Transverse colon (tissue), 4 donors: ENCODE measurements around the gene LMX1A. TPM values are rescaled to one million over a fixed set of nuclear protein-coding genes. Genes with fewer than 3 reads are reported as not detected.

Experiments used
- DNase-seq: peaks from one replicate; pipeline ENCODE4 v3.0.0-alpha.2; 2019
- H3K27ac ChIP-seq, 4 donors: fragments of 200-600 bp; sonication (generic); 2 replicates each; pipeline ENCODE4 v1.5.1; 2016 to 2018; ENCODE audit warnings: inconsistent platforms in 4 of 4
- H3K27me3 ChIP-seq: fragments of 200-600 bp; sonication (generic); 2 replicates; pipeline ENCODE4 v1.5.1; 2017; ENCODE audit warnings: inconsistent platforms
- H3K36me3 ChIP-seq, 4 donors: fragments of 200-600 bp; sonication (generic); 2 replicates each; pipeline ENCODE4 v1.5.1; 2017 to 2019; ENCODE audit warnings: inconsistent platforms in 4 of 4
- H3K4me1 ChIP-seq, 4 donors: fragments of 200-600 bp; sonication (generic); 2 replicates each; pipeline ENCODE4 v1.5.1; 2017 to 2020; ENCODE audit warnings: inconsistent platforms in 4 of 4
- H3K4me3 ChIP-seq, 4 donors: fragments of 200-600 bp; sonication (generic); 1 replicate in 1 of 4; 2 replicates in 3 of 4; pipeline versions ENCODE4 v1.5.1 to v1.6.1; 2017 to 2019; ENCODE audit warnings: inconsistent platforms in 4 of 4
- H3K9me3 ChIP-seq, 2 donors: fragments of 200-600 bp; sonication (generic); 2 replicates each; pipeline ENCODE4 v1.5.1; 2017 to 2019; ENCODE audit warnings: inconsistent platforms in 2 of 2
- EP300 ChIP-seq: sonication (generic); formaldehyde crosslinking; IDR thresholded peaks from one replicate; pipeline ENCODE4 v1.6.1; 2017; ENCODE audit warnings: antibody characterized with exemption, low read depth
- POLR2A ChIP-seq: fragments of 450-650 bp; IDR thresholded peaks from one replicate; pipeline ENCODE4 v1.6.1; 2016; ENCODE audit warnings: antibody characterized with exemption, mild to moderate bottlenecking, moderate library complexity
- POLR2AphosphoS5 ChIP-seq, 3 donors: sonication (generic); formaldehyde crosslinking; IDR thresholded peaks; one replicate each; pipeline ENCODE4 v1.6.1; 2016; ENCODE audit warnings: antibody characterized with exemption in 3 of 3
- WGBS, 2 donors: methylation state at CpG; one replicate each; pipeline ENCODE4 v1.1.5; 2018; ENCODE audit warnings: low coverage in 1 of 2; 5-methylcytosine and 5-hydroxymethylcytosine counted together
- in situ Hi-C, 4 donors: fragments of 200-750 bp; cut with MboI; loops; one replicate each; pipeline versions ENCODE4 v1.15.0 to v1.15.1; 2017; ENCODE audit warnings: low sequenced_read_pairs in 3 of 4, low pct_ligation_motif_present in 1 of 4, low pct_unique_long_range_greater_than_20kb in 1 of 4
- intact Hi-C: fragments of 100-400 bp; cut with DNase I; formaldehyde crosslinking; loops from one replicate; pipeline ENCODE4 v1.15.1; 2023; ENCODE audit warnings: low total_unique reads
- total RNA-seq, 4 donors: library from RNA; depleted of rRNA; stranded (reverse); fragments of >200 nt; gene quantifications; one replicate each; pipeline ENCODE4 v1.1.0, GENCODE V29; 2016
- TF ChIP-seq, protein P1 (sequence below), 5 experiments: fragments of 200-600 bp in 3 of 5; fragments of 450-650 bp in 2 of 5; sonication (generic) in 3 of 5; IDR thresholded peaks; 1 replicate in 2 of 5; 2 replicates in 3 of 5; pipeline ENCODE4 v1.5.1; 2016 to 2017; ENCODE audit warnings: antibody characterized with exemption in 5 of 5, inconsistent platforms in 3 of 5, mild to moderate bottlenecking in 2 of 5, moderate library complexity in 1 of 5

Gene LMX1A
- total RNA-seq, 4 donors from 2014 or later = 0.41 to 0.79 TPM; not detected in 2

DNA sequence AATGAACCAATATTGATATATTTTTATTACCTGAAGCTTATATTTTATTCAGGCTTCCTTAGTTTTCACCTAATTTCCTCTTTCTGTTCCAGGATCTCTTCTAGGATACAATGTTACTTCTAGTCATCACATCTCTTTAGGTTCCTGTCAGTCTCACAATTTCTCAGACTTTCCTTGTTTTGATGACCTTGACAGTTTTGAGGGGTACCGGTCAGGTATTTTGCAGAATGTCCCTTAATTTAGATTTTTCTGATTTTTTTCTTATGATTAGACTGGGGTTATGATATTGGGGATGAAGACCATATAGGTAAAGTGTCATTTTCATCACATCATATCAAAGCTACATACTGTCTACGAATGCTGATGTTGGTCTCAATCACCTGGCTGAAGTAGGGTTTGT is 167.5 kb downstream of the LMX1A start:
- in situ Hi-C loops = no loop called here
- no peak for TF ChIP-seq EP300
- no peak for TF ChIP-seq POLR2AphosphoS5 (IDR thresholded peaks at IDR 0.05)
- TF ChIP-seq, protein P1, sequence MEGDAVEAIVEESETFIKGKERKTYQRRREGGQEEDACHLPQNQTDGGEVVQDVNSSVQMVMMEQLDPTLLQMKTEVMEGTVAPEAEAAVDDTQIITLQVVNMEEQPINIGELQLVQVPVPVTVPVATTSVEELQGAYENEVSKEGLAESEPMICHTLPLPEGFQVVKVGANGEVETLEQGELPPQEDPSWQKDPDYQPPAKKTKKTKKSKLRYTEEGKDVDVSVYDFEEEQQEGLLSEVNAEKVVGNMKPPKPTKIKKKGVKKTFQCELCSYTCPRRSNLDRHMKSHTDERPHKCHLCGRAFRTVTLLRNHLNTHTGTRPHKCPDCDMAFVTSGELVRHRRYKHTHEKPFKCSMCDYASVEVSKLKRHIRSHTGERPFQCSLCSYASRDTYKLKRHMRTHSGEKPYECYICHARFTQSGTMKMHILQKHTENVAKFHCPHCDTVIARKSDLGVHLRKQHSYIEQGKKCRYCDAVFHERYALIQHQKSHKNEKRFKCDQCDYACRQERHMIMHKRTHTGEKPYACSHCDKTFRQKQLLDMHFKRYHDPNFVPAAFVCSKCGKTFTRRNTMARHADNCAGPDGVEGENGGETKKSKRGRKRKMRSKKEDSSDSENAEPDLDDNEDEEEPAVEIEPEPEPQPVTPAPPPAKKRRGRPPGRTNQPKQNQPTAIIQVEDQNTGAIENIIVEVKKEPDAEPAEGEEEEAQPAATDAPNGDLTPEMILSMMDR (IDR thresholded peaks at IDR 0.05) = no peak
- TF ChIP-seq POLR2A = no peak

DNA sequence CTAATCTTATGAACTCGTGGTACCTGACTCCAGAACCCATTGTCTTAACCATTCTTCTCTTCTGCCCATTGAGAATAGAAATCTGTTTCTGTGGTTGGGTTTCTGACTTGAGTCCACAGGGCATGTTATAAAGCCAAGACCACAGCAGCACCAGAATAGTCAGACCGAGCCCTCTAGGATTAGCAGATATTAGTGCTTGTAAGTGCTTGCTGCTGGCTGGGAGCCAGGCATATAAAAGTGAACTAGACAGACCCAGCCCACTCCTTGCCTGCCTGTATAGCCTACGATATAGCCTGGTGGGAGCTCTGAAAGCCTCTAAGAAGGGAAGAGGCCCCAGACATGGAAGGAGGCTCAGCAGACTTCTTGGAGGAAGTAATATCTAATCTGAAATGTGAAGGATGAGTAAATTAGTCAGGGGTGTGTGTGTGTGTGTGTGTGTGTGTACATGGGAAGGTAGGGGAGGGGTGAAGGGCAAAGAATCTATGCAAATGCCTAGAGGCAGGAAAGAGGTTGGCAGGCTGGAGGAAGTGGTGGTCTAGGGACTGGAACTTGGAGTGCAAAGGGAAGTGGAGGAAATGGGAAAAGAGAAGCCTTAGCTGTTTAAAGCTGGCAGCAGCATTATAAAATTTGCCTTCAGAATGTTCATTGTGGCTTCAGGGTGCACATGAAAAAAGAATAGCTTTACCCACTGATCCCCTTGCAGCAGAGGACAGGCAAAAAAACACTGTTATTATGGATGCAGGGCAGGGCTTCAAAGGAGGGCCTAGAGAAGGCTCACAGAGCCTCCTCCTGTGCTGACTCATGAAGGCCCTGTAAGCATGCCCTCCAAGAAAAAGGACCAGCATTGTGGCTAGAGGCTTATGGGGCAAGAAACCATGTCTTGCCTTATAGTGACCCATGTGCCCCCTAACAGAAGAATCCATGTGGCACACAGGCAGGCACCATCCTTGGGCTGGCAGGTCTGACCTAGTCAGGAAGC is 169.2 kb downstream of the LMX1A start:
- in situ Hi-C loops (no loop called here), intact Hi-C loops (no loop called here)
- no peaks in the 10 kb centered on the region for H3K27me3 ChIP-seq
- no peak overlapping the region for H3K27ac ChIP-seq
- H3K9me3 ChIP-seq = no peaks in the 10 kb centered on the region
- H3K36me3 ChIP-seq = no peaks in the 10 kb centered on the region
- TF ChIP-seq, protein P1 (IDR thresholded peaks at IDR 0.05) = no peak
- TF ChIP-seq POLR2A (no peak), POLR2AphosphoS5 (IDR thresholded peaks at IDR 0.05) (no peak), EP300 (no peak)
- 0 to 39% methylated on average over 1 to 3 of the region's 3 CpGs for WGBS, 2 donors
- DNase-seq = no peak
- no peaks in the 10 kb centered on the region for H3K4me1 ChIP-seq
- no peak overlapping the region for H3K4me3 ChIP-seq

More for the DNA sequence above, 167.5 kb downstream of the LMX1A start:
- H3K9me3 ChIP-seq = no peaks in the 10 kb centered on the region
- no peaks in the 10 kb centered on the region for H3K27me3 ChIP-seq
- H3K36me3 ChIP-seq = no peaks in the 10 kb centered on the region
- intact Hi-C loops = no loop called here
- 42 to 45% methylated on average over 1 to 2 of the region's 2 CpGs for WGBS, 2 donors
- H3K4me1 ChIP-seq = no peaks in the 10 kb centered on the region
- DNase-seq = no peak
- no peak overlapping the region for H3K27ac ChIP-seq
- no peak overlapping the region for H3K4me3 ChIP-seq

DNA sequence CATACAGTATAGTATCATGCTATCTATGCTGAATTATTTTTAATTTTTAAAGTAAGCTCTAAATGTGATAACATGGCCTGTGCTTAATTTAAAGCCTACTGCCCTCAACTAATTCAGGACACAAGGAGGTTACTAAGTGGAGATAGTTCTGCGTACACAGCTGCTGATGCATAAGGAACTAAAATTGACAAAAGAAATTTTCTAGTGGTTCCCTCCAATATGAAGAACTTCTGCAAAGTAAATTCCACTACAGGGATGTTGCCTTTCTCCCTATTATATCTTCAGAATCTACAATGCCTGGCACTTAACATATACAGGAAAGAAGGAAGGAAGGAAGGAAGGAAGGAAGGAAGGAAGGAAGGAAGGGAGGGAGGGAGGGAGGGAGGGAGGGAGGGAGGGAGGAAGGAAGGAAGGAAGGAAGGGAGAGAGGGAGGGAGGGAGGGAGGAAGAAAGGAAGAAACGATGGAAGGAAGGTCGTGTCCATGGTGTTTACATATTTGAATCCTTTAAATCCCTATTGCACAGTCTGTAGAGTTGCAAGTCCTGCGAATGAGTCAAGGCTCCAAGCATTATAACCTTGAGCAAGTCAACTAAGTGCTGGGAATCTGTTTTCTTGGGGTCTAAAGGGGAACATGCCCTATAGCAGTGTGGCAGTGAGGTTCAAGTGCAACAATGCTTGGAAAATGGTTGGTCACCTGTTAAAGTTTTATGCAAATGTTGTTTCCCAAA is 171.2 kb downstream of the LMX1A start:
- H3K27ac ChIP-seq = no peak overlapping the region
- H3K4me1 ChIP-seq = no peaks in the 10 kb centered on the region
- no peaks in the 10 kb centered on the region for H3K27me3 ChIP-seq
- no peaks in the 10 kb centered on the region for H3K36me3 ChIP-seq
- WGBS, 2 donors = 58 to 66% methylated on average over 4 of the region's 4 CpGs
- DNase-seq = no peak
- no peak for TF ChIP-seq POLR2A
- TF ChIP-seq POLR2AphosphoS5 (IDR thresholded peaks at IDR 0.05) = no peak
- TF ChIP-seq, protein P1 (IDR thresholded peaks at IDR 0.05) = no peak
- TF ChIP-seq EP300 = no peak
- no peak overlapping the region for H3K4me3 ChIP-seq
- H3K9me3 ChIP-seq = no peaks in the 10 kb centered on the region
- in situ Hi-C loops (no loop called here), intact Hi-C loops (no loop called here)

DNA sequence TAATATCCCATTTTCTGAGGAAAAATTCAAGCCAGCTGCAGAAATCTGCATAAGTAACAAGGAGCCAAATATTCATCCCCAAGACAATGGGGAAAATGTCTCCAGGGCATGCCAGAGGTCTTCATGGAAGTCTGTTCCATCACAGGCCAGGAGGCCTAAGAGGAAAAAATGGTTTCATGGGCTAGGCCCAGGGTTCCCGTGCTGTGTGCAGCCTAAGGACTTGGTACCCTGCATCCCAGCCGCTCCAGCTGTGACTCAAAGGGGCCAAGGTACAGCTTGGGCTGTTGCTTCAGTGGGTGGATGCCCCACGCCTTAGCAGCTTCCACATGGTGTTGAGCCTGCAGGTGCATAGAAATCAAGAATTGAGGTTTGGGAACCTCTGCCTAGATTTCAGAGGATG is 173.5 kb downstream of the LMX1A start:
- TF ChIP-seq, protein P1 (IDR thresholded peaks at IDR 0.05) = no peak
- TF ChIP-seq EP300 (no peak), POLR2AphosphoS5 (IDR thresholded peaks at IDR 0.05) (no peak), POLR2A (no peak)
- Histone ChIP-seq H3K9me3 (no peaks in the 10 kb centered on the region), H3K36me3 (no peaks in the 10 kb centered on the region), H3K27me3 (no peaks in the 10 kb centered on the region), H3K4me1 (no peaks in the 10 kb centered on the region), H3K27ac (no peak overlapping the region), H3K4me3 (no peak overlapping the region)
- 70% methylated on average over 3 of the region's 3 CpGs; no CpG with 5 or more reads in 1 of the 2 donors for WGBS, 2 donors
- intact Hi-C loops = no loop called here
- in situ Hi-C loops = no loop called here
- DNase-seq = no peak
